GM21619 (cell line): Measurements from ENCODE around the gene DPF3.
"Not testable (repeated sequence)": the region's sequence is repeated elsewhere in the genome, so short reads cannot be mapped to it uniquely, and the experiment has no call there.

Experiments
- ATAC-seq: cut with Tn5 transposase; IDR thresholded peaks from one replicate; pipeline ENCODE4 v1.9.1; 2021; ENCODE audit not compliant: unreplicated experiment

The DPF3 gene

DNA sequence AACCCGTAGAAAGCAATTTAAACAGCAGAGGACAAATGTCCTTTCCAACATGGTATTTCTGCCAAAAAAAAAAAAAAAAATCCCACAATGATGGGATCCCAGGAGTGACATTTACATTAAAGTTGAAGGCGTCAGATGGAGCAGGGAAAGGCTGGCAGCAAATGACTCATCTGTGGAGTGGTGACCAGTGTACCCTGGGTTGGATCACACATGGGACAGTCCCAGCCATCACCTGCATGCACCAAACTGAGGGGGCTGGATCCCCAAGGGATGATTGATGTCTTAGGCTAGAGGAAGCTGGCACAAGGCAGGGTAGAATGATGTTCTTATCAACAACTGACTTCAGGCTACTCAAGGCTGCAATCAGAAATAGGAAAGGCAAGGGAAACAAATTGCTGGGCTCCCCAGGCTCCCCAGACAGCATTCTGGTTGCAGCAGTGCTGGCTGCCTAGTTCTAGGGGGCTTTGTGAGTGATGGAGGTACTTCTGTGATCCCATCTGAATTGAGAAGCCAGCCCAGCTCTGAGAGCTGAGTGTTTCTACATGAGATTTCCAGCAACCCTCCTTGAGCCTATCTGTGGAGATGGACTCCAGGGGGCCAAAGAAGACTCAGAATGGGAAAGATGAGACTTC lies 117.9 kb downstream of the DPF3 start:
- ATAC-seq: no peak

DNA sequence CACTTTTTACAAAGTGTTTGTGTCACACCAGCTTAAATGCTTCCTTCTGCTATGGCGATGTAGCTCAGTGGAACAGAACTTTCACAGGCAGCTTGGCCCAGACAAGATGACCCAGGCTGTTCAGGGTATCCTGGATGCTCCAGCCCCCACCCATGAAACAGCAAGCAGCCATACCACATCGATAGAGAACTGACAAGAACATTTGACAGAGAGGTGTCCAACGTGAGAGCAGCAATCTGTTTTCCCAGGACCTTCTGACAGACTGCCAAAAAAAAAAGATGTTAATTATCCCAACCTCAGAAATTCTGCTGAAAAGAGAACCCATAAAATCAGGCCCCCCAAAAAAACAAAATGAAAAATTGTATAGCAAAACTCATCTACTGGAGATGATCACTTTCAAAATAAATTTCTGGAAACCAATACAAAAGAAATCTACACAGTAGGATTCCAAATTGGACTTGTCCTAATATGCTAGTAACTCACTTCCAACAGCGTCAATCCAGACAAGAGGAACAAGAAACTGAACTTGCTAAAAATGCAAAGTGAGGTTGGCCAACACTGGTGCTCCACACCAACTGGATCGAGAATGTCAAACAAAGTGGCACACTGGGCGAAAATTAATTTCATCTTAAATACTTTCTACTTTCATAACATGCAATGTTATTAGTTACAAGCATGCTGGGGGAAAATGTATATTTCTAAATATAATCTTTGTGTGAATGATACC lies 118.8 kb downstream of the DPF3 start:
- no peak for ATAC-seq

GRCh38 chr14:72774141-72774540 lies 119.8 kb downstream of the DPF3 start:
- ATAC-seq: no peak

DNA sequence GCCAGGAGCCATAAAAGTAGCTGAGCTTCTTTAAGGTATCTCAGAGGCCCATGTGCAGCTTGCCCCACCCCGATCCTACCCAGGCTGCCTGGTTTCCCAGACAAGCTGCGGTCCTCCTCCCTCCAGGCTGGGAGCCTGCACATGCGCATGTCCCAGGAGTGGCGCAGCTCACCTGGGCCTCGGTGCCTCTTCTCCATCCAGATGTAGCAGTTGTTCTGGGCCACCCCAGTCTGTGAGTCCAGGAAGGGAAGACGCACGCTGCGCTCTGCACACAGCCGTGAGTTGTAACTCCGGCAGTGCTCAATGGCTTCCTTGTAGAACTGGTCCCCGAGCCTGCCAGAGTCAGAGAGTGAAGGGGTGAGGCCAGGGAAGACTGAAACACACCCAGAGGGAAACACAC lies 122.3 kb downstream of the DPF3 start:
- ATAC-seq: no peak

GRCh38 chr14:72766296-72766695 lies 127.6 kb downstream of the DPF3 start:
- no peak for ATAC-seq

DNA sequence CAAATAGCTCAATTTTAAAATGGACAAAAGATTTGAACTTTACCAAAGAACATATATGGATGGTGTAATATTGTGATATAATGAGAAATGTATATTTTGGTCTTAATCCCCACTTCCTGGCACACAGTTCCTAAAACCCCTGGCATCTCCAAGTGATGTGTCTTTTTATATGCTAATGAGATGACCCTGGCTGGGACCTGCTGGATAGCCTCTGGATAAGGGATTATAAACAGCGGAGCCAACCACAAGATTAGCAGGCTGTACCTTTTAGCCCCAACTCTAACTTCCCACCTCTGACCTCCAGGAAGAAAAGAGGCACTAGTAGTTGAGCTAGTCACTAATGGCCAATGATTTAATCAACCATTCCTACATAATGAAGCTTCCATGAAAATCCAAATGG lies 130.0 kb downstream of the DPF3 start:
- no peak for ATAC-seq

DNA sequence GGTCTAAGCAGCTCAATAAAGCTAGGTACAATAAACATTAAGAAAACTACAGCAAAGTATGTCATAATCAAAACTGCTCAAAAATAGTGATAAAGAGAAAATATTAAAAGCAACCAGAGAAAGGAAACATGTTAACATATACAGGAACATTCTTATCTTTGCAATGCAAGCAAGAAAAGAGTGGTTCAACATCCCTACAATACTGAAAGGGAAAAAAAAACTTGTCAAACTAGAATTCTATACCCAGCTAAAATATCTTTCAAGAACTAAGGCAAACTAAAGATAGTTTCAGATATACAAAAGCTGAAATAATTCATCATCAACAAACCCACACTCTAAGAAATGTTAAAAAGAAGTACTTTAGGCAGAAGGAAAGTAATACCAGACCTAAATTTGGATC lies 134.2 kb downstream of the DPF3 start:
- no peak for ATAC-seq

DNA sequence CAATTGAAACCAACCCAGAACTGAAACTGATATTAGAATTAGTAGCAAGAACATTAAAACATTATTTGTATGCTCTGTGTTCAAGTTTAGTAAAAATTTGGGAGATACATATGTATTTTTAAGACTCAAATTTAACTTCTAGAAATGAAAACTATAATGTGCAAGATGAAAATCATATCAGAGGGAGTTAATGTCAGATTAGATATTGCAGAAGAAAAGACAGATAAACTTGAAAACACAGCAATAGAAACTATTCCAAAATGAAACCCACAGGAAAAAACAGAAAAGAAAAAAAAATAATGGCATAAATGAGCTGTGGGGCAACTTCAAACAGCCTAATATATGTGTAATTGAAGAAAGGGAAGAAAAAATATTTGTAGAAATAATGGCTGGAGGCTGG lies 134.9 kb downstream of the DPF3 start:
- ATAC-seq: no peak

GRCh38 chr14:72758420-72758819 lies 135.5 kb downstream of the DPF3 start:
- no peak for ATAC-seq

DNA sequence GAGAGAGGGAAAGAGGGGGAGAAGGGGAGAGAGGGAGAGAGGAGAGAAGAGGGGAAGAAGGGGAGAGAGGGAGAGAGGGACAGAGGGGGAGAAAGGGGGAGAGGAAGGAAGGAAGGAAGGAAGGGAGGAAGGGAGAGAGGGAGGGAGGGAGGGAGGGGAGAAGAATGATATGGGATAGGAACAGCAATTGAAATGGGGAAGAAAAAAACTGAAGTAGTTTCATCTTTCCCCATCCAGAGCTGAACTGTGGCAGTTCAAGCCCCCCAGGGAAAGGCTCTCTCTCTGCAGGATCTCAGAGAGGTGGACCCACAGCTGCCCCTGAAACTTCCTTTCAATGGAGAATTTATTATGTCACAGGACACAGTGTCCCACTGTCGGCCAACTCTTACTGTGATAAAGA lies 136.9 kb downstream of the DPF3 start:
- no peak for ATAC-seq

DNA sequence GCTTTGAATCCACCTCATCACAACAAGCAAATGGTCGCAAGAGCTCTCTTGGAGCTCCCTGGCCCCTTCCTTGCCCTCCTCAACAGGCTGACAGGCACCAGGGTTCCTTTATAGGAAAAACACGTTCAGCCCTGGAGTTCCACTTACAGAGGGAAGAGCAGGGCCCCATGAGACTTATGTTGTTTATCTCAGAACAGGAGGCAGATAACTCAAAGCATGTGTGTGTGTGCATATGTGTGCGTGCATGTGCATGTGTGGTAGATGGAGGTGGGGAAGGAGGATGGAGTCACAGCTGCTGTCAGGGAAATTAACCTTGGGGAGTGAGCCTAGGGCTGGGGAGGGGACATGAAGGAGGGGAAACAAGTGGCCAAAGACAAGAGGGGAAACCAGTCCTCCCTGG lies 138.1 kb downstream of the DPF3 start:
- no peak for ATAC-seq

GRCh38 chr14:72754949-72755348 lies 139.0 kb downstream of the DPF3 start:
- no peak for ATAC-seq

- no peak for ATAC-seq
These were observed 140.0 kb downstream of the DPF3 start for GRCh38 chr14:72753879-72754400.

DNA sequence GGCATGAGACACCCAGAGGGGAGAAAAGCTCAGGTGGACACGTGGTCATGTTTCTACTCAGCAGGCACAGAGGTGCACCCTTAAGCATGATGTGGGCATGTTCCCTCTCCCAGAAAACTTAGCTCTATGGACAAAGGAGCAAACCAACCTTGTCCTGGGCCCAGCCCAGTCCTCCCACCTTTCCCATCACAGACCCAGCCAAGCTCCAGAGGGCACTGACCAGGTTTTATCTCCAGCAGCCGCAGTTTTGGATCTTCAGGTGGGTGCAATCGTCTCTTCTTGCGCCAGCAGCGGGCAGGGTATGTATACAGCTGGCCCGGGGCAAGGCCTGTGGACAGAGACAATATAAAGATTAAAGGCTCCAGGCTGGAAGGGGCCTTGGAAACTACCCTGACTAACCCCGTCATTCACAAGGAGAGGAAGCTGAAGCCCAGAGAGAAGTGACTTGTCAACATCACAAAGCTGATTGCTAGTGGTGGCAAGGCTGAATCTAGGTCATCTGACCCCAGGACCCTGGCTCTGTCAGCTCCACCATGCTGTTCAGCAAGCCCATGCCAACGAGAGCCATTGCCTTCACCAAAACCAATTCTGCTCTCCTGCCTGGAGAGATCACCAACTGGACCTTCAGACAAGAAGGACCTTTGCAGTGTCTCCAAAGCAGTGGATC lies 140.7 kb downstream of the DPF3 start:
- ATAC-seq: no peak

- ATAC-seq: no peak
These were observed 141.9 kb downstream of the DPF3 start for GRCh38 chr14:72752034-72752412.

GRCh38 chr14:72751276-72752033 lies 142.4 kb downstream of the DPF3 start:
- no peak for ATAC-seq

- ATAC-seq: not testable (repeated sequence)
These were observed 145.0 kb downstream of the DPF3 start for GRCh38 chr14:72748921-72749320.

DNA sequence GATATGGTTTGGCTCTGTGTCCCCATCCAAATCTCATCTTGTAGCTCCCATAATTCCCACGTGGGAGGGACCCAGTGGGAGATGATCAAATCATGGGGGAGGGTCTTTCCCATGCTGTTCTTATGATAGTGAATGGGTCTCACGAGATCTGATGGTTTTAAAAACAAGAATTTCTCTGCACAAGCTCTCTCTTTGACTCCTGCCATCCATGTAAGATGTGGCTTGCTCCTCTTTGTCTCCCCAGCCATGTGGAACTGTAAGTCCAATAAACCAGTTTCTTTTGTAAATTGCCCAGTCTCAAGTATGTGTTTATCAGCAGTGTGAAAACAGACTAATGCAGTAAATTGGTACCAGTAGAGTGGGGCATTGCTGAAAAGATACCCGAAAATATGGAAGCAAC lies 146.2 kb downstream of the DPF3 start:
- ATAC-seq: no peak

DNA sequence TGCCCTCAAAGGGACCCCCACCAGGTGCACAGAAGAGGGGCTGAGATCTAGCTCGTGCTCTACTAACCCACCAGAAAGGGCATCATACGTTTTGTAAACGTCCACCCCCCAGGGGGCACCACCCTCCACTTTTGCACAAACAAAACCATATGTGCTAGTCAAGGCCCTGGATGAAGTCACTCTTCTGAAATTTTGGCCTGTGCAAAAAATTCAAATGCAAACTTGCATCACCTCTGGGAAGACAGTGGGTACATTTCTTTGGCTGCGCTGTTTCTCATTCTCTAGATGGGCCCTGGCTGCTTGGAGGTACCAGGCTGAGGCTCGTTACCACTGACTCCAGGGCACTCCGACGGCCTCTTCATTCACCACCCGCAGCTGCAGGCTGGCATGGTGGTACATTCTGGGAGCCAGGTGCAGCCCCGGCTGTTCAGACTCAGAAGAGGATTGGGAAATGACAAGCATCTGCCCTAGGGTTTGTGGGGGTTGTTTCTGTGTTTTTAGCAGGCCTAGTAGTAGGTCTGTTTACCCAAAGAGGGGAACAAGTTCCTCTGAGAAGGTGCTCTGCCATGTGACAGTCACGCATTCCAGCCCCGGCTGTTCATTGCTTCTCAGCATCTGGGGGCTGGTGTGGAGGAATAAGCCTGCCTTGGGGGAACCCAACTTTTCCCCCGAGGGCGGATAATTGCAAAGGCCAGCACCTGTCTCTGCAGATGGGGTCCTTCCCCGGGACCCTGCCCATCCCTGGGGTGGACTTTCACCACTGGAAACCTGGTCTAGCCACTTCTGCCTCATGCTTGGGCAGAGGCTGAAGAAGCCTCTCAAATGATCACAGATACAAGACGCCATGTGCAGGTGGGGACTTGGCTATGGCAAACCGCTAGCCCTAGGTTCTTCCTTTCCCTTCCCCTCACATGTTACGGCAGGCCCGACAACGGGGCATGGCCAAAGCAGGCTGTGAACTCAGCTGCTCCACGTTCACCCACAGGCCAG lies 147.6 kb downstream of the DPF3 start:
- no peak for ATAC-seq

- no peak for ATAC-seq
These were observed 148.4 kb downstream of the DPF3 start for GRCh38 chr14:72745546-72745945.
